ENCODE results near the gene ANKFY1.

The ANKFY1 gene

DNA sequence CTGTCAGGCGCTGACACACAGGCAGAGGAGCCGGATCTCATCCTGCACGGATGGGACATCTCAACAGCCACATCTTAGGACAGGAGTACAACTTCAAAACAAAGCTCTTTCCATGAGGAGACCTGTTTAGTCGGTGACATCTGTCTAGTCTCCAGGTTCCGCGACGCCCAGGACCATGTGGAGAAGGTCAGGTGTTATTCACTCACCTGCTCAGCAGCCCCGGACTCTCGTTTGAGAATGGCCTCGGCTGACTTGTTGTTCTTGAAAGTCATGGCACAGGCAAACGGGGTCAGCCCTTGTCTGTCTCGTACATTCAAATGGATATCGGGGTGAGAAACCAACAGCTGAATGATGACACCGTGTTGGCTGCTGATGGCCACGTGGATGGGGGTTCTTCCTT is 85.1 kb downstream of the ANKFY1 start:
- DNase-seq (ENCODE audit: low read depth, low spot score): no peak
- H3K4me3 ChIP-seq (ENCODE audit: low read depth, low read length): no peak overlapping the region
- TF ChIP-seq, protein P1, sequence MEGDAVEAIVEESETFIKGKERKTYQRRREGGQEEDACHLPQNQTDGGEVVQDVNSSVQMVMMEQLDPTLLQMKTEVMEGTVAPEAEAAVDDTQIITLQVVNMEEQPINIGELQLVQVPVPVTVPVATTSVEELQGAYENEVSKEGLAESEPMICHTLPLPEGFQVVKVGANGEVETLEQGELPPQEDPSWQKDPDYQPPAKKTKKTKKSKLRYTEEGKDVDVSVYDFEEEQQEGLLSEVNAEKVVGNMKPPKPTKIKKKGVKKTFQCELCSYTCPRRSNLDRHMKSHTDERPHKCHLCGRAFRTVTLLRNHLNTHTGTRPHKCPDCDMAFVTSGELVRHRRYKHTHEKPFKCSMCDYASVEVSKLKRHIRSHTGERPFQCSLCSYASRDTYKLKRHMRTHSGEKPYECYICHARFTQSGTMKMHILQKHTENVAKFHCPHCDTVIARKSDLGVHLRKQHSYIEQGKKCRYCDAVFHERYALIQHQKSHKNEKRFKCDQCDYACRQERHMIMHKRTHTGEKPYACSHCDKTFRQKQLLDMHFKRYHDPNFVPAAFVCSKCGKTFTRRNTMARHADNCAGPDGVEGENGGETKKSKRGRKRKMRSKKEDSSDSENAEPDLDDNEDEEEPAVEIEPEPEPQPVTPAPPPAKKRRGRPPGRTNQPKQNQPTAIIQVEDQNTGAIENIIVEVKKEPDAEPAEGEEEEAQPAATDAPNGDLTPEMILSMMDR (IDR thresholded peaks at IDR 0.05; ENCODE audit: low read depth, low read length): no peak
- in situ Hi-C loops (cut with HindIII; ENCODE audit: low sequenced_read_pairs): no loop called here

DNA sequence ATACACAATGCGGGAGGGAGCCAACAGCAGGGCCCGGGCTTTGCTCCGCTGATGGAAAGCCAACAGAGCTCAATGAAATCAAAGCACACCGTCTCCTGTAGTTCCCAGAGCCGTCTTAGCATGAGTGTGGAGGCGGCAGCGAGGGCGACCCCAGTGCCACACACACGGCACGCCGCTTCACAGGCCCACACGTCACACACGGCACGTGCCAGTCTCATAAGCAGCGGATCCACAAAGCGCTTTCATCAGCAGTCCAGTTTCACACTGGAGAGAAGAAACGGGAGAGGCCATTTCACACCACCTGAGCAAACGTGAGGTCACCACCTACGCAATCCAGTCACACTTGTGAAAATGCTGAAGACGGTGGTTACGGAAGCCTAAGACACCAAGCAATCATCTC is 86.0 kb downstream of the ANKFY1 start:
- TF ChIP-seq, protein P1 (IDR thresholded peaks at IDR 0.05; ENCODE audit: low read depth, low read length): no peak
- no peak overlapping the region for H3K4me3 ChIP-seq (ENCODE audit: low read depth, low read length)
- in situ Hi-C loops (cut with HindIII; ENCODE audit: low sequenced_read_pairs): no loop called here
- DNase-seq (ENCODE audit: low read depth, low spot score): no peak

DNA sequence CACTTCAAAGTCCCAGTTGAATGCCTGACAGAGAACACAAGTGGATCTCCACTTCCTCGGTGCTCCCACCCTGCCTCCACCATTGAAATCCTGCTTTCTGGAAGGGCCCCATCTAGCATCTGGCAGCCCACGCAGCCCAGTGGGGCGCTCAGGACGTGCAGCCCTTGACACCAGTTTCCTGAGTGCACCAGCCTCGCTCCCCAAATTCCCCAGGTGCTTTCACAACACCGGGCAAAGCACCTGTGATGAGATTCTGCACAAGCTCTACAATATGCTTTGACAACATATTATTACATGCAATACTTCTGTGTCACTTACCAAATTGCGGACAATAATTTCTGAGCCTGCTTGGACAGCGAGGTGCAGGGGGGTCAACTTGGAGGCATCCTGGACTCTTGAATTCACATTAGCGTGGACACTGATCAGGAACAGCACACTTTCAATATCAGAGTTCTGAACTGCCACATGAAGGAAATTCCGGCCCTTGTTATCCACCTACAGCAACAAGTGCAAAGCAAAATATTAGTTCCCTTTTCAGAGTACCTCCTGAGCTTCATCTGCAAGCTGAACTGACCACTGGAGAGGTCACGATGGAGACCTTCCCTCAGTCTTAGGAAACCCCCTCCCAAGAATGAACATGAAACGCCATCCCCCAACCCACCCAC is 86.8 kb downstream of the ANKFY1 start:
- in situ Hi-C loops (cut with HindIII; ENCODE audit: low sequenced_read_pairs): no loop called here
- no peak for DNase-seq (ENCODE audit: low read depth, low spot score)
- TF ChIP-seq, protein P1 (IDR thresholded peaks at IDR 0.05; ENCODE audit: low read depth, low read length): no peak
- H3K4me3 ChIP-seq (ENCODE audit: low read depth, low read length): no peak overlapping the region

DNA sequence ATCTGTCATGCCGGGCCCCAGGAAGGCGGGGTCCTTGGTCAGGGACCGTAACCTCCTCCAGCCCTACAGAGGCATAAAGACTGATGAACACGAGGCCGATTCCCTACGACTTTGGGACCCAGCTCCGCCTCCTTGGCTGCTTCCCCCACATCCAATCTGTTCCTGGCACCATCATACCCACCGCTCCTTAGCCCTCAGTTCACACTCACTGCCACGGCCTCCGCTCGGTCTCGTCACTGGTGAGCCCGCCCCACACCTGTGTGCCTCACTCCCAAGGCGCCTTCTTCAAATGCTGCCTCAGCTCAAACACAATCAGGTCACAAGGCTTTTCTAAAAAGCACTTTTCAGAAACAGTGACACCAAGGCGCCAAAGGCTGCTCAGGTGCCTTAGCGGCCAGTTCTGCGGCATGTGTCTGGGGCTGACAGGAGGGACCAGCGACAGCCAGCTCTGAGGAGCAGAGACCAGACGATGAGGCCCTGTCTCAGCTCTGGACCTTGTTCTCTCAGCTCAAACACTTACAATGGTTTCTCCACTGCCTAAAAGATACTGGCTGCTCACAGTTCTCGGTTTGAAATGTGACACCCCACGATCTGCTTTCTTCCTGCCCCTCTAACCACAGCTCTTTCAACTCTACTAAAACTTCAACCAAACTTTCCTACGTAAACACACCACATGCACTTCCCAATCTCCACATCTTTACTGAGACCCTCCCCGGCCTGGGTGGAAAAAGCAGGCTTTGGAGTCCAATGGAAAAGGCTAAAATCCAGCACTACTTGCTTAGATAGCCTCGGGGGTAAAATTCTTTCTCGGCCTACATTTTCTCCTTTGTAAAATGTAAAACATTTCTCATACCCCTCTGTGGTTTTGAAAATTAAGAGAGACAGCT is 87.6 kb downstream of the ANKFY1 start:
- peak; percentile 55 for DNase-seq (ENCODE audit: low read depth, low spot score)
- TF ChIP-seq, protein P1 (IDR thresholded peaks at IDR 0.05; ENCODE audit: low read depth, low read length): no peak
- H3K4me3 ChIP-seq (ENCODE audit: low read depth, low read length): no peak overlapping the region
- in situ Hi-C loops (cut with HindIII; ENCODE audit: low sequenced_read_pairs): no loop called here

DNA sequence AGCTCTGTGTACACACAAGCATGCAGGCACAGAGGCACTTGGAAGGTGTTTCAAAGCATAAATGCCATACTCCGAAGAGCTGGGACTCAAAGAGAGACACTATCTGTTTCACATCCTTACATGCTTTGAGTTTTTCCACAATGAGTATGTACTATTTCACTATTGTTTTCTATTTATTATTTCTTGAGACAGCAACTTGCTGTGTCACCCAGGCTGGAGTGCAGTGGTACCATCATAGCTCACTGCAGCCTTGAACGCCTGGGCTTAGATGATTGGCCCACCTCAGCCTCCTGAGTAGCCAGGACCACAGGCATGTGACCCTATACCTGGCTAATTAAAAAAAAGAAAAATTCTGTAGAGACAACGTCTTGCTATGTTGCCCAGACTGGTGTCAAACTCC is 89.2 kb downstream of the ANKFY1 start:
- TF ChIP-seq, protein P1 (IDR thresholded peaks at IDR 0.05; ENCODE audit: low read depth, low read length): no peak
- in situ Hi-C loops (cut with HindIII; ENCODE audit: low sequenced_read_pairs): no loop called here
- DNase-seq (ENCODE audit: low read depth, low spot score): no peak

DNA sequence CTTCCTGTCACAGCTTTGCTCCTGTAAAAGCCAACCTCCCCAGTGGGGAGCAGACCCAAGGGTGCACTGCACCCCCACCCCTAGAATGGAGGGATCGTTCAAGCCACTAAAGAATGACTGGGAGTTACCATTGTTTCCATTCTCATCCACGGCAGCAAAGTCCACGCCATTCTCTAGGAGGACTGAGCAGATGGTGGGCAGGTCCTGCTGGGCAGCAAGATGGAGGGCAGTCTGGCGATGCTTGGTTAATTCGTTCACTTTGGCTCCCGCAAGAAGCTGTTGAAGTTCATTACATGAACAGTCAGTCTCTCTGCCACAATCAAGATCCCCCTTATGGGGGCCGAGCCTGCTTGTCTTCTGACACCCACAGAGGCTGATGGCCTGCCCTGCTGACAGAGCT is 90.0 kb downstream of the ANKFY1 start:
- in situ Hi-C loops (cut with HindIII; ENCODE audit: low sequenced_read_pairs): no loop called here
- no peak for DNase-seq (ENCODE audit: low read depth, low spot score)
- H3K4me3 ChIP-seq (ENCODE audit: low read depth, low read length): no peak overlapping the region
- TF ChIP-seq, protein P1 (IDR thresholded peaks at IDR 0.05; ENCODE audit: low read depth, low read length): no peak

More for the DNA sequence above, 89.2 kb downstream of the ANKFY1 start:
- no peak overlapping the region for H3K4me3 ChIP-seq (ENCODE audit: low read depth, low read length)

Data from astrocyte of the spinal cord (primary cell).